ENCODE measurements around the gene GNAO1. TPM values are rescaled to one million over a fixed set of nuclear protein-coding genes. Genes with fewer than 3 reads are reported as not detected.

The GNAO1 gene
- total RNA-seq, 4 donors from 2014 or later, result 0.50 to 1.5 (median 0.66) TPM

GRCh38 chr16:56197192-56197992, 6.1 kb downstream of the GNAO1 start:
- Histone ChIP-seq H3K4me3 (no peak overlapping the region), H3K9me3 (no peaks in the 10 kb centered on the region), H3K27ac (no peak overlapping the region), H3K4me1 (peaks cover 7 to 29% (median 8%) of the 10 kb centered on the region in 3 donors), H3K27me3 (peaks cover 0 to 50% (median 5%) of the 10 kb centered on the region in 4 donors), H3K36me3 (no peaks in the 10 kb centered on the region)
- intact Hi-C loops (cut with DNase I), result no loop called here
- TF ChIP-seq POLR2A (IDR thresholded peaks at IDR 0.05), result no peak
- no peak for TF ChIP-seq CTCF (IDR thresholded peaks at IDR 0.05)
- DNase-seq, result no peak
- 66 to 77% methylated on average over 11 of the region's 11 CpGs for WGBS, 2 donors

- Histone ChIP-seq H3K36me3 (no peaks in the 10 kb centered on the region), H3K9me3 (no peaks in the 10 kb centered on the region), H3K4me1 (peaks cover 7 to 21% (median 8%) of the 10 kb centered on the region in 3 donors), H3K4me3 (no peak overlapping the region), H3K27me3 (peaks cover 0 to 42% (median 4%) of the 10 kb centered on the region in 4 donors), H3K27ac (no peak overlapping the region)
- intact Hi-C loops (cut with DNase I), result no loop called here
- no peak for DNase-seq
- TF ChIP-seq CTCF (IDR thresholded peaks at IDR 0.05) (no peak), POLR2A (IDR thresholded peaks at IDR 0.05) (no peak)
These were observed 6.9 kb downstream of the GNAO1 start for GRCh38 chr16:56198006-56198754.

GRCh38 chr16:56198755-56199114, 7.4 kb downstream of the GNAO1 start:
- Histone ChIP-seq H3K27ac (no peak overlapping the region), H3K4me1 (peaks cover 5 to 15% (median 5%) of the 10 kb centered on the region in 3 donors), H3K36me3 (no peaks in the 10 kb centered on the region), H3K27me3 (peaks cover 0 to 37% (median 2%) of the 10 kb centered on the region in 4 donors), H3K4me3 (no peak overlapping the region), H3K9me3 (no peaks in the 10 kb centered on the region)
- DNase-seq, result no peak
- intact Hi-C loops (cut with DNase I), result no loop called here
- no peak for TF ChIP-seq POLR2A (IDR thresholded peaks at IDR 0.05)
- no peak for TF ChIP-seq CTCF (IDR thresholded peaks at IDR 0.05)
- 31 to 49% methylated on average over 3 of the region's 4 CpGs for WGBS, 2 donors

- no peaks in the 10 kb centered on the region for H3K36me3 ChIP-seq
- DNase-seq, result no peak
- H3K27ac ChIP-seq, result no peak overlapping the region
- intact Hi-C loops (cut with DNase I), result no loop called here
- H3K9me3 ChIP-seq, result no peaks in the 10 kb centered on the region
- H3K4me1 ChIP-seq, result peaks cover under 1 to 11% (median 1%) of the 10 kb centered on the region in 3 donors
- TF ChIP-seq CTCF (IDR thresholded peaks at IDR 0.05), result no peak
- no peak for TF ChIP-seq POLR2A (IDR thresholded peaks at IDR 0.05)
- 40 to 53% methylated on average over 2 of the region's 2 CpGs for WGBS, 2 donors
- H3K4me3 ChIP-seq, result no peak overlapping the region
- peaks cover 0 to 32% (median 2%) of the 10 kb centered on the region in 4 donors for H3K27me3 ChIP-seq
These were observed 7.9 kb downstream of the GNAO1 start for GRCh38 chr16:56199164-56199563.

GRCh38 chr16:56201030-56201429, 9.7 kb downstream of the GNAO1 start:
- Histone ChIP-seq H3K27ac (no peak overlapping the region), H3K27me3 (peaks cover 0 to 14% (median 0%) of the 10 kb centered on the region in 4 donors)
- no peak for TF ChIP-seq CTCF (IDR thresholded peaks at IDR 0.05)
- TF ChIP-seq POLR2A (IDR thresholded peaks at IDR 0.05), result no peak

More at GRCh38 chr16:56201030-56201429, 9.7 kb downstream of the GNAO1 start:
- intact Hi-C loops (cut with DNase I), result no loop called here
- Histone ChIP-seq H3K4me1 (no peaks in the 10 kb centered on the region), H3K36me3 (no peaks in the 10 kb centered on the region), H3K4me3 (no peak overlapping the region), H3K9me3 (no peaks in the 10 kb centered on the region)
- DNase-seq, result no peak
- WGBS, 2 donors, result 56 to 69% methylated on average over 1 of the region's 1 CpG

Data from esophagus squamous epithelium (tissue), 5 donors.